IPS-20b (cell line): Measurements from ENCODE around the gene SEC14L5.
"Not testable (repeated sequence)": the region's sequence is repeated elsewhere in the genome, so short reads cannot be mapped to it uniquely, and the experiment has no call there.

ENCODE experiments used
- H3K27ac ChIP-seq: one replicate; pipeline ENCODE4 v1.5.1; 2013; ENCODE audit warnings: low read length
- H3K27me3 ChIP-seq: 2 replicates; pipeline ENCODE4 v1.6.1; 2013; ENCODE audit warnings: mild to moderate bottlenecking, low read length, inconsistent platforms; ENCODE audit not compliant: insufficient read depth
- H3K36me3 ChIP-seq: 2 replicates; pipeline ENCODE4 v1.6.1; 2013; ENCODE audit warnings: low read depth, mild to moderate bottlenecking, inconsistent platforms, low read length, moderate library complexity; ENCODE audit not compliant: insufficient read depth
- H3K4me1 ChIP-seq: 2 replicates; pipeline ENCODE4 v1.6.1; 2013; ENCODE audit warnings: mild to moderate bottlenecking, control low read depth, inconsistent platforms, low read length, moderate library complexity; ENCODE audit not compliant: insufficient read depth
- H3K4me3 ChIP-seq: 2 replicates; pipeline ENCODE4 v1.5.1; 2013; ENCODE audit warnings: mild to moderate bottlenecking, low read length, inconsistent platforms
- H3K9ac ChIP-seq: 2 replicates; pipeline ENCODE4 v1.6.1; 2013; ENCODE audit warnings: low read depth, mild to moderate bottlenecking, inconsistent platforms, low read length, moderate library complexity
- H3K9me3 ChIP-seq: 2 replicates; pipeline ENCODE4 v1.6.1; 2013; ENCODE audit warnings: mild to moderate bottlenecking, low read depth, low read length, inconsistent platforms; ENCODE audit not compliant: insufficient read depth

Gene SEC14L5

GRCh38 chr16:4960579-4960978 lies 2.4 kb downstream of the SEC14L5 start:
- Histone ChIP-seq H3K9me3 (no peaks in the 10 kb centered on the region), H3K4me3 (no peak overlapping the region), H3K27me3 (peaks cover 12% of the 10 kb centered on the region), H3K27ac (no peak overlapping the region), H3K9ac (no peak overlapping the region), H3K4me1 (peaks cover 4% of the 10 kb centered on the region; the same call in 1 of the 2 replicates), H3K36me3 (no peaks in the 10 kb centered on the region)

GRCh38 chr16:4962716-4963115 lies 4.6 kb downstream of the SEC14L5 start:
- Histone ChIP-seq H3K4me1 (peaks cover 4% of the 10 kb centered on the region; the same call in 1 of the 2 replicates), H3K27me3 (peaks cover 12% of the 10 kb centered on the region), H3K36me3 (no peaks in the 10 kb centered on the region), H3K9ac (no peak overlapping the region), H3K9me3 (no peaks in the 10 kb centered on the region), H3K27ac (no peak overlapping the region), H3K4me3 (no peak overlapping the region)

- H3K4me1 ChIP-seq, H3K36me3 ChIP-seq, H3K27ac ChIP-seq, H3K9me3 ChIP-seq, H3K4me3 ChIP-seq, H3K9ac ChIP-seq: not testable (repeated sequence)
- peaks cover 10% of the 10 kb centered on the region for H3K27me3 ChIP-seq
Measured at GRCh38 chr16:4963527-4963926, 5.4 kb downstream of the SEC14L5 start.

- Histone ChIP-seq H3K4me3 (no peak overlapping the region), H3K27ac (no peak overlapping the region), H3K4me1 (peaks cover 24% of the 10 kb centered on the region), H3K27me3 (no peaks in the 10 kb centered on the region), H3K9me3 (no peaks in the 10 kb centered on the region), H3K9ac (no peak overlapping the region), H3K36me3 (no peaks in the 10 kb centered on the region)
Measured at GRCh38 chr16:4966736-4967453, 8.8 kb downstream of the SEC14L5 start.

GRCh38 chr16:4968278-4968677 lies 10.1 kb downstream of the SEC14L5 start:
- peak overlapping the region; percentile 56; the same call in 1 of the 2 replicates for H3K9ac ChIP-seq
- H3K27ac ChIP-seq, H3K36me3 ChIP-seq, H3K9me3 ChIP-seq, H3K27me3 ChIP-seq: not testable (repeated sequence)
- peak overlapping the region; percentile 35; the same call in 1 of the 2 replicates for H3K4me3 ChIP-seq
- peaks cover 20% of the 10 kb centered on the region for H3K4me1 ChIP-seq

- no peak overlapping the region for H3K27ac ChIP-seq
- peak overlapping the region; percentile 56; the same call in 1 of the 2 replicates for H3K9ac ChIP-seq
- no peaks in the 10 kb centered on the region for H3K36me3 ChIP-seq
- H3K4me3 ChIP-seq: peak overlapping the region; percentile 35; the same call in 1 of the 2 replicates
- H3K27me3 ChIP-seq: no peaks in the 10 kb centered on the region
- H3K4me1 ChIP-seq: peaks cover 20% of the 10 kb centered on the region
- H3K9me3 ChIP-seq: no peaks in the 10 kb centered on the region
Measured at GRCh38 chr16:4968879-4969483, 10.9 kb downstream of the SEC14L5 start.

GRCh38 chr16:4970010-4970409 lies 11.9 kb downstream of the SEC14L5 start:
- no peak overlapping the region for H3K4me3 ChIP-seq
- no peaks in the 10 kb centered on the region for H3K9me3 ChIP-seq
- peaks cover 20% of the 10 kb centered on the region for H3K4me1 ChIP-seq
- H3K36me3 ChIP-seq: no peaks in the 10 kb centered on the region
- no peaks in the 10 kb centered on the region for H3K27me3 ChIP-seq
- peak overlapping the region; percentile 12 for H3K27ac ChIP-seq
- peak overlapping the region; percentile 8; the same call in 1 of the 2 replicates for H3K9ac ChIP-seq

GRCh38 chr16:4972938-4973587 lies 14.9 kb downstream of the SEC14L5 start:
- H3K9me3 ChIP-seq: no peaks in the 10 kb centered on the region
- H3K4me1 ChIP-seq: peaks cover 20% of the 10 kb centered on the region
- H3K36me3 ChIP-seq: no peaks in the 10 kb centered on the region
- no peak overlapping the region; the same call in 1 of the 2 replicates for H3K9ac ChIP-seq
- no peak overlapping the region for H3K27ac ChIP-seq
- no peaks in the 10 kb centered on the region for H3K27me3 ChIP-seq
- no peak overlapping the region for H3K4me3 ChIP-seq

- no peak overlapping the region for H3K27ac ChIP-seq
- no peaks in the 10 kb centered on the region for H3K4me1 ChIP-seq
- H3K36me3 ChIP-seq: no peaks in the 10 kb centered on the region
- H3K9ac ChIP-seq: no peak overlapping the region
- H3K27me3 ChIP-seq: no peaks in the 10 kb centered on the region
- no peaks in the 10 kb centered on the region for H3K9me3 ChIP-seq
- no peak overlapping the region for H3K4me3 ChIP-seq
Measured at GRCh38 chr16:4976079-4976478, 17.9 kb downstream of the SEC14L5 start.

- H3K36me3 ChIP-seq: no peaks in the 10 kb centered on the region
- H3K9ac ChIP-seq: no peak overlapping the region
- H3K9me3 ChIP-seq: no peaks in the 10 kb centered on the region
- no peak overlapping the region for H3K27ac ChIP-seq
- H3K4me3 ChIP-seq: no peak overlapping the region
- no peaks in the 10 kb centered on the region for H3K4me1 ChIP-seq
- H3K27me3 ChIP-seq: no peaks in the 10 kb centered on the region
Measured at GRCh38 chr16:4976611-4977145, 18.5 kb downstream of the SEC14L5 start.

GRCh38 chr16:4979164-4979563 lies 21.0 kb downstream of the SEC14L5 start:
- Histone ChIP-seq H3K4me3 (no peak overlapping the region), H3K9ac (no peak overlapping the region), H3K4me1 (no peaks in the 10 kb centered on the region), H3K9me3 (no peaks in the 10 kb centered on the region), H3K36me3 (no peaks in the 10 kb centered on the region), H3K27ac (no peak overlapping the region), H3K27me3 (no peaks in the 10 kb centered on the region)
